ENCODE results near the gene RECQL.

DNA sequence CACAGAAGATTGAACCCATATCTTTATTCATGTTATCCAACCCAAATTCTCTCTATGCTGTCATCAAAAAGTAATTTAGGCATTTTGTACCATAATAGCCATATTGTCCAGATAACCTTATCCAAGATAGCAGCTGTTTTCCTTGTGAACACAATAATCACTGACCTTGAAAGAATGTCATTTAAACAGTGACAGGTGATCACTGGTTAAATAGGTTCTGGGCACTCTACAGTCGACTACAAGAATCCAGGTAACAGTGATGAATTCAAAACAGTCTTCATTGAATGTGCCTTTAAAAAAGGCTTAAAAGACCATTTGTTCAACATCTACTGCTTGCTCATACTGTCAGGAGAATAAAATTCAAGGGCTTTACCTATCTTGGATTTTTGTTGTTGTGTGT, 20.1 kb upstream of the RECQL start:
- TF ChIP-seq, protein P1, sequence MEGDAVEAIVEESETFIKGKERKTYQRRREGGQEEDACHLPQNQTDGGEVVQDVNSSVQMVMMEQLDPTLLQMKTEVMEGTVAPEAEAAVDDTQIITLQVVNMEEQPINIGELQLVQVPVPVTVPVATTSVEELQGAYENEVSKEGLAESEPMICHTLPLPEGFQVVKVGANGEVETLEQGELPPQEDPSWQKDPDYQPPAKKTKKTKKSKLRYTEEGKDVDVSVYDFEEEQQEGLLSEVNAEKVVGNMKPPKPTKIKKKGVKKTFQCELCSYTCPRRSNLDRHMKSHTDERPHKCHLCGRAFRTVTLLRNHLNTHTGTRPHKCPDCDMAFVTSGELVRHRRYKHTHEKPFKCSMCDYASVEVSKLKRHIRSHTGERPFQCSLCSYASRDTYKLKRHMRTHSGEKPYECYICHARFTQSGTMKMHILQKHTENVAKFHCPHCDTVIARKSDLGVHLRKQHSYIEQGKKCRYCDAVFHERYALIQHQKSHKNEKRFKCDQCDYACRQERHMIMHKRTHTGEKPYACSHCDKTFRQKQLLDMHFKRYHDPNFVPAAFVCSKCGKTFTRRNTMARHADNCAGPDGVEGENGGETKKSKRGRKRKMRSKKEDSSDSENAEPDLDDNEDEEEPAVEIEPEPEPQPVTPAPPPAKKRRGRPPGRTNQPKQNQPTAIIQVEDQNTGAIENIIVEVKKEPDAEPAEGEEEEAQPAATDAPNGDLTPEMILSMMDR (IDR thresholded peaks at IDR 0.05; ENCODE audit: insufficient read depth, low read length), result no peak
- TF ChIP-seq SPI1 (IDR thresholded peaks at IDR 0.05; ENCODE audit: borderline replicate concordance, low read depth) (no peak), POLR2AphosphoS5 (IDR thresholded peaks at IDR 0.05; ENCODE audit: low read depth) (no peak), GABPA (IDR thresholded peaks at IDR 0.05; ENCODE audit: low read depth) (no peak)

Data from HL-60 (cell line).